Measurements from ENCODE around the gene BAIAP2L1.

BAIAP2L1 gene

GRCh38 chr7:98283127-98283886, 117.6 kb downstream of the BAIAP2L1 start:
- Histone ChIP-seq H2AK5ac (ENCODE audit: low read depth, low read length) (no peak overlapping the region), H4K8ac (ENCODE audit: low read depth, low read length) (no peak overlapping the region), H3K23ac (ENCODE audit: low read depth, low read length, poor library complexity) (no peak overlapping the region), H2BK5ac (ENCODE audit: low read length) (peak overlapping the region; percentile 82), H3K4me2 (ENCODE audit: insufficient read depth, low read length, poor library complexity, severe bottlenecking) (no peak overlapping the region), H3K4me3 (ENCODE audit: low read length in 2 of 2) (peak overlapping the region in 1 of 2 donors; percentile 89), H2BK120ac (ENCODE audit: low read depth, low read length) (no peak overlapping the region), H3K14ac (ENCODE audit: low read length) (no peak overlapping the region), H2BK12ac (ENCODE audit: low read length) (no peak overlapping the region), H3K27me3 (ENCODE audit: control insufficient read depth in 3 of 3, insufficient read depth in 3 of 3, low read depth in 1 of 3, low read length in 3 of 3) (no peaks in the 10 kb centered on the region), H3K9me3 (replicated peaks in 1 of 2; ENCODE audit: control insufficient read depth in 2 of 2, insufficient read depth in 1 of 2, low read depth in 1 of 2, low read length in 2 of 2) (no peaks in the 10 kb centered on the region), H3K79me1 (ENCODE audit: low read depth, low read length) (peaks cover 28% of the 10 kb centered on the region), H3K27ac (replicated peaks; ENCODE audit: low read length) (no peak overlapping the region), H2BK15ac (ENCODE audit: low read length) (no peak overlapping the region), H4K91ac (ENCODE audit: low read depth, low read length, poor library complexity) (no peak overlapping the region), H3K9ac (ENCODE audit: low read depth, low read length, poor library complexity) (peak overlapping the region; percentile 44), H3K18ac (ENCODE audit: low read length) (no peak overlapping the region), H3K36me3 (replicated peaks in 1 of 2; ENCODE audit: control insufficient read depth in 2 of 2, insufficient read depth in 2 of 2, low read length in 2 of 2) (peaks cover 3 to 44% of the 10 kb centered on the region in 2 donors), H2AFZ (ENCODE audit: low read length) (no peak overlapping the region), H3K4me1 (ENCODE audit: control insufficient read depth in 2 of 2, insufficient read depth in 1 of 2, low read depth in 1 of 2, low read length in 2 of 2) (peaks cover 26 to 33% of the 10 kb centered on the region in 2 donors), H3K4ac (ENCODE audit: low read length) (no peak overlapping the region)
- WGBS, 2 donors (ENCODE audit: extremely low coverage in 2 of 2, insufficient read length in 2 of 2, insufficient replicate concordance in 1 of 2) = no CpG with 5 or more reads among the region's 19 CpGs
- no peak for DNase-seq (ENCODE audit: low spot score)

DNA sequence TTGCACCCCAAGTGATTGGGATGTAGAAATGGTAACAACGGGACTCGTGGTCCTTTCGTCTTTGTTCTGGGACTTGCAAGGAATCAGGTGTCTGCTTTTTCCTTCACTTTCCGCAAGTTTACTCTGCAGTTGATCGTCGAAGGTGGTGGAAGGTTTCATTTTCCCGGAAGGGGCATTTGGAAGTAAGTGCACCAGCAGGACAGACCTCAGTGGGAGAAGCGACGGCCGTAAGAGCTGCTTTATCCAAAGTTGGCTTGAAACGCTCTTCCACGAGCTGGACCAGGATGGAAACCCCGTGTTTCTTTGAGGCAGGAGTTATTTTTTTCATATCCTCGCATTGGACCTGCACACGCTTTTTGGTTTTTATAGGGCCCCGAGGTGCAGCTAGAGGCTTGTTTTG, 118.2 kb downstream of the BAIAP2L1 start:
- Histone ChIP-seq H3K79me1 (ENCODE audit: low read depth, low read length) (peaks cover 28% of the 10 kb centered on the region), H4K8ac (ENCODE audit: low read depth, low read length) (no peak overlapping the region), H3K14ac (ENCODE audit: low read length) (no peak overlapping the region), H3K4me1 (ENCODE audit: control insufficient read depth in 2 of 2, insufficient read depth in 1 of 2, low read depth in 1 of 2, low read length in 2 of 2) (peaks cover 26 to 33% of the 10 kb centered on the region in 2 donors), H2BK15ac (ENCODE audit: low read length) (no peak overlapping the region), H3K9ac (ENCODE audit: low read depth, low read length, poor library complexity) (peak overlapping the region; percentile 92), H2AFZ (ENCODE audit: low read length) (no peak overlapping the region), H3K23ac (ENCODE audit: low read depth, low read length, poor library complexity) (no peak overlapping the region), H2BK5ac (ENCODE audit: low read length) (no peak overlapping the region), H3K18ac (ENCODE audit: low read length) (no peak overlapping the region), H2BK12ac (ENCODE audit: low read length) (no peak overlapping the region), H3K36me3 (replicated peaks in 1 of 2; ENCODE audit: control insufficient read depth in 2 of 2, insufficient read depth in 2 of 2, low read length in 2 of 2) (peaks cover 0 to 38% of the 10 kb centered on the region in 2 donors), H3K4me3 (ENCODE audit: low read length in 2 of 2) (peak overlapping the region; percentile 89), H3K27ac (replicated peaks; ENCODE audit: low read length) (no peak overlapping the region), H3K4me2 (ENCODE audit: insufficient read depth, low read length, poor library complexity, severe bottlenecking) (peak overlapping the region; percentile 92), H4K91ac (ENCODE audit: low read depth, low read length, poor library complexity) (no peak overlapping the region), H3K9me3 (replicated peaks in 1 of 2; ENCODE audit: control insufficient read depth in 2 of 2, insufficient read depth in 1 of 2, low read depth in 1 of 2, low read length in 2 of 2) (no peaks in the 10 kb centered on the region), H3K4ac (ENCODE audit: low read length) (no peak overlapping the region), H3K27me3 (ENCODE audit: control insufficient read depth in 3 of 3, insufficient read depth in 3 of 3, low read depth in 1 of 3, low read length in 3 of 3) (no peaks in the 10 kb centered on the region), H2BK120ac (ENCODE audit: low read depth, low read length) (no peak overlapping the region), H2AK5ac (ENCODE audit: low read depth, low read length) (no peak overlapping the region)
- no peak for DNase-seq (ENCODE audit: low spot score)
- whole genome bisulfite sequencing, 2 donors (ENCODE audit: extremely low coverage in 2 of 2, insufficient read length in 2 of 2, insufficient replicate concordance in 1 of 2) = no CpG with 5 or more reads among the region's 16 CpGs

GRCh38 chr7:98281757-98282606, 118.9 kb downstream of the BAIAP2L1 start:
- H2BK5ac ChIP-seq (ENCODE audit: low read length) = peak overlapping the region; percentile 69
- no peaks in the 10 kb centered on the region for H3K27me3 ChIP-seq (ENCODE audit: control insufficient read depth in 3 of 3, insufficient read depth in 3 of 3, low read depth in 1 of 3, low read length in 3 of 3)
- no peak overlapping the region for H3K14ac ChIP-seq (ENCODE audit: low read length)
- no peak overlapping the region for H3K4ac ChIP-seq (ENCODE audit: low read length)
- H2BK12ac ChIP-seq (ENCODE audit: low read length) = peak overlapping the region; percentile 69
- H3K27ac ChIP-seq (replicated peaks; ENCODE audit: low read length) = no peak overlapping the region
- H3K9ac ChIP-seq (ENCODE audit: low read depth, low read length, poor library complexity) = peak overlapping the region; percentile 92
- peak overlapping the region; percentile 79 for H2AFZ ChIP-seq (ENCODE audit: low read length)
- H3K4me1 ChIP-seq (ENCODE audit: control insufficient read depth in 2 of 2, insufficient read depth in 1 of 2, low read depth in 1 of 2, low read length in 2 of 2) = peaks cover 26 to 32% of the 10 kb centered on the region in 2 donors
- no peaks in the 10 kb centered on the region for H3K9me3 ChIP-seq (replicated peaks in 1 of 2; ENCODE audit: control insufficient read depth in 2 of 2, insufficient read depth in 1 of 2, low read depth in 1 of 2, low read length in 2 of 2)
- DNase-seq (ENCODE audit: low spot score) = no peak
- H4K91ac ChIP-seq (ENCODE audit: low read depth, low read length, poor library complexity) = no peak overlapping the region
- H2BK15ac ChIP-seq (ENCODE audit: low read length) = peak overlapping the region; percentile 89
- H3K36me3 ChIP-seq (replicated peaks in 1 of 2; ENCODE audit: control insufficient read depth in 2 of 2, insufficient read depth in 2 of 2, low read length in 2 of 2) = peaks cover 0 to 37% of the 10 kb centered on the region in 2 donors
- H3K23ac ChIP-seq (ENCODE audit: low read depth, low read length, poor library complexity) = no peak overlapping the region
- H3K4me2 ChIP-seq (ENCODE audit: insufficient read depth, low read length, poor library complexity, severe bottlenecking) = peak overlapping the region; percentile 92
- no peak overlapping the region for H4K8ac ChIP-seq (ENCODE audit: low read depth, low read length)
- peak overlapping the region; percentile 89 for H3K4me3 ChIP-seq (ENCODE audit: low read length in 2 of 2)
- H3K79me1 ChIP-seq (ENCODE audit: low read depth, low read length) = peaks cover 26% of the 10 kb centered on the region
- no CpG with 5 or more reads among the region's 77 CpGs for WGBS, 2 donors (ENCODE audit: extremely low coverage in 2 of 2, insufficient read length in 2 of 2, insufficient replicate concordance in 1 of 2)
- peak overlapping the region; percentile 42 for H2BK120ac ChIP-seq (ENCODE audit: low read depth, low read length)
- peak overlapping the region; percentile 84 for H2AK5ac ChIP-seq (ENCODE audit: low read depth, low read length)
- H3K18ac ChIP-seq (ENCODE audit: low read length) = peak overlapping the region; percentile 92
